Caco-2 (cell line): ENCODE data around the gene PADI4. TPM values are rescaled to one million over a fixed set of nuclear protein-coding genes. Genes with fewer than 3 reads are reported as not detected.

Experiments used
- BruUV-seq: library from RNA; stranded (reverse); fragments of 400-500 nt; replicated peaks from 2 replicates; lab custom pipeline; 2021; lab: Mats Ljungman, UMichigan
- CTCF ChIA-PET: fragments of 300-600 bp; sonication (Branson Sonifier 250); formaldehyde crosslinking; loops from one replicate; lab custom pipeline; 2022; ENCODE audit warnings: antibody characterized with exemption; lab: Charles Lee
- POLR2A ChIA-PET: fragments of 300-600 bp; sonication (Branson Sonifier 250); formaldehyde crosslinking; loops from one replicate; lab custom pipeline; 2022; ENCODE audit warnings: antibody characterized with exemption; lab: Charles Lee
- DNase-seq, 2 experiments: peaks; one replicate each; pipeline versions ENCODE4 v3.0.0 to v3.0.0-alpha.2; 2020 to 2022
- H3K27me3 ChIP-seq: replicated peaks from 2 replicates; pipeline ENCODE4 v1.6.0; 2011; ENCODE audit warnings: low read length; ENCODE audit not compliant: control insufficient read depth, insufficient read depth
- H3K36me3 ChIP-seq: 2 replicates; pipeline ENCODE4 v1.5.1; 2011; ENCODE audit warnings: low read length; ENCODE audit not compliant: control insufficient read depth, insufficient read depth
- H3K4me1 ChIP-seq: fragments of 250-450 bp; sonication (Bioruptor Pico); 2 replicates; pipeline ENCODE4 v1.5.1; 2020; ENCODE audit warnings: mild to moderate bottlenecking
- H3K4me3 ChIP-seq: 2 replicates; pipeline ENCODE4 v1.5.1; 2011; ENCODE audit warnings: low read depth, mild to moderate bottlenecking, control low read depth, low read length
- H3K9me3 ChIP-seq: fragments of 250-450 bp; sonication (Bioruptor Pico); 2 replicates; pipeline ENCODE4 v1.5.1; 2020; ENCODE audit warnings: mild to moderate bottlenecking, moderate library complexity
- H3K27ac Mint-ChIP-seq: one replicate; pipeline ENCODE4 v1.8.0; 2022; ENCODE audit warnings: mixed read lengths; ENCODE audit not compliant: unreplicated experiment
- H3K27me3 Mint-ChIP-seq: one replicate; pipeline ENCODE4 v1.8.0; 2022; ENCODE audit warnings: mixed read lengths; ENCODE audit not compliant: insufficient read depth, unreplicated experiment
- H3K36me3 Mint-ChIP-seq: one replicate; pipeline ENCODE4 v1.8.0; 2022; ENCODE audit warnings: mild to moderate bottlenecking, mixed read lengths; ENCODE audit not compliant: insufficient read depth, unreplicated experiment
- H3K4me1 Mint-ChIP-seq: one replicate; pipeline ENCODE4 v1.8.0; 2022; ENCODE audit warnings: low read depth, mixed read lengths; ENCODE audit not compliant: unreplicated experiment
- H3K4me3 Mint-ChIP-seq: one replicate; pipeline ENCODE4 v1.8.0; 2022; ENCODE audit warnings: mild to moderate bottlenecking, moderate library complexity, mixed read lengths; ENCODE audit not compliant: unreplicated experiment
- H3K9me3 Mint-ChIP-seq: one replicate; pipeline ENCODE4 v1.8.0; 2022; ENCODE audit warnings: mixed read lengths; ENCODE audit not compliant: unreplicated experiment
- intact Hi-C: fragments of 100-400 bp; cut with micrococcal nuclease; formaldehyde crosslinking; loops from one replicate; pipeline ENCODE4 v1.10.0; 2022; ENCODE audit not compliant: unreplicated experiment
- total RNA-seq: library from RNA; stranded (reverse); gene quantifications from 2 replicates; pipeline ENCODE4 v1.2.3, GENCODE V29; 2022
- TF ChIP-seq, protein P1 (sequence below), 2 experiments: fragments of 200-600 bp in 1 of 2; IDR thresholded peaks; 1 replicate in 1 of 2; 2 replicates in 1 of 2; pipeline versions ENCODE4 v1.5.1 to v1.8.0; 2011 to 2022; ENCODE audit warnings: antibody characterized with exemption in 1 of 2, control low read depth in 1 of 2, inconsistent platforms in 1 of 2, low read depth in 1 of 2, low read length in 1 of 2, mild to moderate bottlenecking in 1 of 2, moderate library complexity in 1 of 2; ENCODE audit not compliant: insufficient read depth in 1 of 2, severe bottlenecking in 1 of 2, unreplicated experiment in 1 of 2

The PADI4 gene
- total RNA-seq, 1 experiment from 2014 or later, result not detected

DNA sequence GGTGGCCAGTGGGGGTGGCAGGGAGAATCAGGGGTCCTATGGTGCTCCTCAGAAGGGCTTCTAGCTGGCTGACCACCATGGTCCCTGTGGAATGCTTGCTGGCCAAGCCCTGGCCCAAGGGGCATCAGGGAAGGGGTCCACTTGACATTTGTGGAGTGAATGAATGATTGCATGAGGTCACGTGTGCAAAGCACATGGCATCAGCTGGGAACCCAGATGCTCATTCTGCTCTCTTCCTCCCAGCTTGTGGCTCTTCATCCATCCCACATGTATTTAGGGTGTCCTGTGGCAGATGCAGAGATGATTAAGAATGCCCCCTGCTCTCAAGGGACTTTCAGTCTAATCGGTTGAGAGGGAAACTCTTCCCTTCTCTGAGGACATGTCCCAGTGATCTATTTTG is 27.1 kb upstream of the PADI4 start:
- intact Hi-C loops, result no loop called here
- no peak overlapping the region for H3K4me3 Mint-ChIP-seq
- H3K4me3 ChIP-seq, result no peak overlapping the region
- ChIA-PET POLR2A (no interaction called here), CTCF (no interaction called here)
- no peaks in the 10 kb centered on the region for H3K4me1 Mint-ChIP-seq
- no peaks in the 10 kb centered on the region for H3K9me3 ChIP-seq
- DNase-seq, result no peak
- H3K27ac Mint-ChIP-seq, result no peak overlapping the region
- no peaks in the 10 kb centered on the region for H3K36me3 ChIP-seq
- BruUV-seq, result no TSS peak
- no peaks in the 10 kb centered on the region for H3K27me3 Mint-ChIP-seq
- TF ChIP-seq, protein P1, sequence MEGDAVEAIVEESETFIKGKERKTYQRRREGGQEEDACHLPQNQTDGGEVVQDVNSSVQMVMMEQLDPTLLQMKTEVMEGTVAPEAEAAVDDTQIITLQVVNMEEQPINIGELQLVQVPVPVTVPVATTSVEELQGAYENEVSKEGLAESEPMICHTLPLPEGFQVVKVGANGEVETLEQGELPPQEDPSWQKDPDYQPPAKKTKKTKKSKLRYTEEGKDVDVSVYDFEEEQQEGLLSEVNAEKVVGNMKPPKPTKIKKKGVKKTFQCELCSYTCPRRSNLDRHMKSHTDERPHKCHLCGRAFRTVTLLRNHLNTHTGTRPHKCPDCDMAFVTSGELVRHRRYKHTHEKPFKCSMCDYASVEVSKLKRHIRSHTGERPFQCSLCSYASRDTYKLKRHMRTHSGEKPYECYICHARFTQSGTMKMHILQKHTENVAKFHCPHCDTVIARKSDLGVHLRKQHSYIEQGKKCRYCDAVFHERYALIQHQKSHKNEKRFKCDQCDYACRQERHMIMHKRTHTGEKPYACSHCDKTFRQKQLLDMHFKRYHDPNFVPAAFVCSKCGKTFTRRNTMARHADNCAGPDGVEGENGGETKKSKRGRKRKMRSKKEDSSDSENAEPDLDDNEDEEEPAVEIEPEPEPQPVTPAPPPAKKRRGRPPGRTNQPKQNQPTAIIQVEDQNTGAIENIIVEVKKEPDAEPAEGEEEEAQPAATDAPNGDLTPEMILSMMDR (IDR thresholded peaks at IDR 0.05; ENCODE audit: insufficient read depth in 1 of 2, low read depth in 1 of 2, low read length in 1 of 2, severe bottlenecking in 1 of 2, unreplicated experiment in 1 of 2), result no peak
- no peaks in the 10 kb centered on the region for H3K36me3 Mint-ChIP-seq
- no peaks in the 10 kb centered on the region for H3K9me3 Mint-ChIP-seq
- no peaks in the 10 kb centered on the region; the same call in 1 of the 2 replicates for H3K27me3 ChIP-seq
- H3K4me1 ChIP-seq, result no peaks in the 10 kb centered on the region

DNA sequence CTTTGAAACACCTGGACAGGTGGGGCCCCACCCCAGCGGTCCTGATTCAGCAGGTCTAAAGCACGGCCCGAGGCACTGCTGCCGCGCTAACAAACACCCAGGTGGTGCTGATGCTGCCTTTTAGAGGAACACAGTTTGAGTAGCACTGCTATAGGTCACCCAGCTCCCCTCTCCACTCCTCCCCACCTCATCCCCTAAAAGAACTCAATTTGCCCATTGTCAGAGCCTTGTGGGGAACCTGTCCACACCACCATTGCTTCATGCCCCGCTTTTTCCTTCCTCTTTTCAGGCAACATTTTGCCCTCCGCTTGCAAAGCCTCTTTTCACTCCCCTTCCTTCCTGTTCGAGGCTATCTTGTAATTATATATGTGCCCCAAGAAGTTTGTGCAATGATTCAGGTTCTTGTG is 26.2 kb upstream of the PADI4 start:
- DNase-seq, result no peak
- H3K4me1 ChIP-seq, result no peaks in the 10 kb centered on the region
- no peak overlapping the region for H3K4me3 ChIP-seq
- intact Hi-C loops, result no loop called here
- TF ChIP-seq, protein P1 (IDR thresholded peaks at IDR 0.05; ENCODE audit: insufficient read depth in 1 of 2, low read depth in 1 of 2, low read length in 1 of 2, severe bottlenecking in 1 of 2, unreplicated experiment in 1 of 2), result no peak
- no peaks in the 10 kb centered on the region for H3K36me3 ChIP-seq
- Mint-ChIP-seq H3K27ac (no peak overlapping the region), H3K4me1 (no peaks in the 10 kb centered on the region), H3K4me3 (no peak overlapping the region), H3K27me3 (no peaks in the 10 kb centered on the region), H3K9me3 (no peaks in the 10 kb centered on the region), H3K36me3 (no peaks in the 10 kb centered on the region)
- no peaks in the 10 kb centered on the region for H3K9me3 ChIP-seq
- POLR2A ChIA-PET, result no interaction called here
- CTCF ChIA-PET, result no interaction called here
- no peaks in the 10 kb centered on the region; the same call in 1 of the 2 replicates for H3K27me3 ChIP-seq
- no TSS peak for BruUV-seq

DNA sequence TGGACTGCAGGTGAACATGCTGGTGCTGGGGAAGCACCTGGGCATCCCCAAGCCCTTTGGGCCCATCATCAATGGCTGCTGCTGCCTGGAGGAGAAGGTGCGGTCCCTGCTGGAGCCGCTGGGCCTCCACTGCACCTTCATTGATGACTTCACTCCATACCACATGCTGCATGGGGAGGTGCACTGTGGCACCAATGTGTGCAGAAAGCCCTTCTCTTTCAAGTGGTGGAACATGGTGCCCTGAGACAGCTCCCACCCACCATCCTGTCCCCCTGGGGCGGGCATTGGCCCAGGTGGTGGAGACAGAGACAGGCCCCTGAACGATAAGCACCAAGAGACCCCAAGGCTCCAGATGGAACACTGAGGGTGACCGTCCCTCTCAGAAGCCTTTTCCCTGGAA is 25.2 kb upstream of the PADI4 start:
- no peak overlapping the region for H3K4me3 Mint-ChIP-seq
- ChIA-PET POLR2A (no interaction called here), CTCF (no interaction called here)
- no peaks in the 10 kb centered on the region for H3K27me3 Mint-ChIP-seq
- no peaks in the 10 kb centered on the region for H3K4me1 ChIP-seq
- no peaks in the 10 kb centered on the region for H3K4me1 Mint-ChIP-seq
- intact Hi-C loops, result no loop called here
- H3K4me3 ChIP-seq, result no peak overlapping the region
- no peaks in the 10 kb centered on the region; the same call in 1 of the 2 replicates for H3K27me3 ChIP-seq
- H3K36me3 Mint-ChIP-seq, result no peaks in the 10 kb centered on the region
- DNase-seq, result no peak
- TF ChIP-seq, protein P1 (IDR thresholded peaks at IDR 0.05; ENCODE audit: insufficient read depth in 1 of 2, low read depth in 1 of 2, low read length in 1 of 2, severe bottlenecking in 1 of 2, unreplicated experiment in 1 of 2), result no peak
- BruUV-seq, result no TSS peak
- H3K27ac Mint-ChIP-seq, result no peak overlapping the region
- no peaks in the 10 kb centered on the region for H3K36me3 ChIP-seq
- H3K9me3 Mint-ChIP-seq, result no peaks in the 10 kb centered on the region
- H3K9me3 ChIP-seq, result no peaks in the 10 kb centered on the region
